ENCODE results near the gene PDE8A.

GRCh38 chr15:85027033-85027380, 45.4 kb downstream of the PDE8A start:
- TF ChIP-seq POLR2AphosphoS5 (IDR thresholded peaks at IDR 0.05; ENCODE audit: low read depth) (no peak), ZNF114 (CRISPR knock-in tag; IDR thresholded peaks at IDR 0.05) (no peak), CTCF (conservative IDR thresholded peaks at IDR 0.05; ENCODE audit: low read depth in 2 of 2) (no peak), EZH2 (IDR thresholded peaks at IDR 0.05; ENCODE audit: low read depth, unreplicated experiment) (no peak), EZH2phosphoT487 (IDR thresholded peaks at IDR 0.05; ENCODE audit: unreplicated experiment) (no peak), REST (IDR thresholded peaks at IDR 0.05; ENCODE audit: unreplicated experiment) (no peak)
